ENCODE results near the gene HSFX2.
A peak's percentile ranks its signal among the peaks of the same experiment; 100 is the strongest.
"Not testable (repeated sequence)": the region's sequence is repeated elsewhere in the genome, so short reads cannot be mapped to it uniquely, and the experiment has no call there.

HSFX2 gene, protein sequence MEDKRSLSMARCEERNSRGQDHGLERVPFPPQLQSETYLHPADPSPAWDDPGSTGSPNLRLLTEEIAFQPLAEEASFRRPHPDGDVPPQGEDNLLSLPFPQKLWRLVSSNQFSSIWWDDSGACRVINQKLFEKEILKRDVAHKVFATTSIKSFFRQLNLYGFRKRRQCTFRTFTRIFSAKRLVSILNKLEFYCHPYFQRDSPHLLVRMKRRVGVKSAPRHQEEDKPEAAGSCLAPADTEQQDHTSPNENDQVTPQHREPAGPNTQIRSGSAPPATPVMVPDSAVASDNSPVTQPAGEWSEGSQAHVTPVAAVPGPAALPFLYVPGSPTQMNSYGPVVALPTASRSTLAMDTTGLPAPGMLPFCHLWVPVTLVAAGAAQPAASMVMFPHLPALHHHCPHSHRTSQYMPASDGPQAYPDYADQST

GRCh38 chrX:149595214-149595613 is at the start of gene HSFX2:
Gene HSFX2, minus strand, starts transcription at chrX:149595314. Its CDS starts 614 bp downstream, at chrX:149594700.
- not testable (repeated sequence) for H3K4me1 ChIP-seq (ENCODE audit: insufficient read depth, low read length); H3K36me3 ChIP-seq (ENCODE audit: insufficient read depth, low read depth, low read length); H3K9ac ChIP-seq (ENCODE audit: low read depth, low read length)

GRCh38 chrX:149643496-149643895 is 48.4 kb upstream of the HSFX2 start:
- Histone ChIP-seq H3K27me3 (ENCODE audit: insufficient read depth, low read length) (no peaks in the 10 kb centered on the region), H3K27ac (ENCODE audit: low read length) (no peak overlapping the region), H3K4me3 (ENCODE audit: low read length) (no peak overlapping the region), H3K36me3 (ENCODE audit: insufficient read depth, low read depth, low read length) (no peaks in the 10 kb centered on the region), H3K9ac (ENCODE audit: low read depth, low read length) (no peak overlapping the region), H3K4me1 (ENCODE audit: insufficient read depth, low read length) (no peaks in the 10 kb centered on the region), H3K9me3 (ENCODE audit: insufficient read depth, low read depth, low read length) (no peaks in the 10 kb centered on the region)

More at GRCh38 chrX:149595214-149595613, at the start of gene HSFX2:
- H3K27ac ChIP-seq (ENCODE audit: low read length); H3K4me3 ChIP-seq (ENCODE audit: low read length); H3K9me3 ChIP-seq (ENCODE audit: insufficient read depth, low read depth, low read length); H3K27me3 ChIP-seq (ENCODE audit: insufficient read depth, low read length): not testable (repeated sequence)

DNA sequence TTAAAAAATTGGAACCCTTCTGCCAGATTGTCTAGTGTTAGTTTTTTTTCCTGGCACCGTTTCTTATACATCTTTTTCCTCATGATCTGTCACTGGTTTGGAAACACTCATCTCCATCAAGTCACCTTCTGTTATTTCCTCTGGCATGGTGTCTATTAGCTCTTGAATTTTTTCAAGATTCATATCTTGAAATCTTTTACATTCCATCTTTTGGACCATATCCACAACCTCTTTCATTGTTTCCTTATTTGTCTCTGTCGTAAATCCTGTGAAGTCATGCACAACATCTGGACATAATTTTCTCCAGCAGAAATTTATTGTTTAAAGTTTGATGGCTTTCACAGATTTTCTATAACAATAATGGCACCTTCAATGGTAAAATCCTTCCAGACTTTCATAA is 46.7 kb upstream of the HSFX2 start:
- Histone ChIP-seq H3K4me3 (ENCODE audit: low read length) (no peak overlapping the region), H3K36me3 (ENCODE audit: insufficient read depth, low read depth, low read length) (no peaks in the 10 kb centered on the region), H3K27me3 (ENCODE audit: insufficient read depth, low read length) (no peaks in the 10 kb centered on the region), H3K9me3 (ENCODE audit: insufficient read depth, low read depth, low read length) (no peaks in the 10 kb centered on the region), H3K9ac (ENCODE audit: low read depth, low read length) (no peak overlapping the region), H3K27ac (ENCODE audit: low read length) (no peak overlapping the region), H3K4me1 (ENCODE audit: insufficient read depth, low read length) (no peaks in the 10 kb centered on the region)

- Histone ChIP-seq H3K27ac (ENCODE audit: low read length) (no peak overlapping the region), H3K4me3 (ENCODE audit: low read length) (no peak overlapping the region), H3K36me3 (ENCODE audit: insufficient read depth, low read depth, low read length) (no peaks in the 10 kb centered on the region), H3K27me3 (ENCODE audit: insufficient read depth, low read length) (no peaks in the 10 kb centered on the region), H3K9ac (ENCODE audit: low read depth, low read length) (no peak overlapping the region), H3K4me1 (ENCODE audit: insufficient read depth, low read length) (no peaks in the 10 kb centered on the region), H3K9me3 (ENCODE audit: insufficient read depth, low read depth, low read length) (no peaks in the 10 kb centered on the region)
Observed at GRCh38 chrX:149641432-149641831, 46.3 kb upstream of the HSFX2 start.

DNA sequence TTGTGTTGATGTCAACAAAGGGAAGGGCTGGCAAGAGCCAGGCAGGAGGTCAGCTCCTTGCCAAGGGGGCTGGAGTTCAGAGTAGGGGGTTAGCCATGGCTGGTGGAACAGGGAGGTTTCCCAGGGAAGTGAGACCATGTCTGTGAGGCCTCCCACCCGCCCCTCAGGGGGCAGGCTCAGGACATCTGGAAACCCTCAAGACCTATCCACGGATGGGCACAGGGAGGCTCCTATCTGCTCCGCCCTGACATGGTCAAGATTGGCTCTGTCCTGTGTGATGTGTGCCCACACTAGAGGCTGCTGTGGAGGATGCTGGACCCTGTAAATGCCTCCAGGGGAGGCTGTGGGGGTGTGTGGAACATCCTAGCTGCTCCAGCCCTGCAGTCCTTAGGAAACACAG is 44.5 kb upstream of the HSFX2 start:
- no peak overlapping the region for H3K9ac ChIP-seq (ENCODE audit: low read depth, low read length)
- no peaks in the 10 kb centered on the region for H3K36me3 ChIP-seq (ENCODE audit: insufficient read depth, low read depth, low read length)
- H3K27ac ChIP-seq (ENCODE audit: low read length): no peak overlapping the region
- H3K4me1 ChIP-seq (ENCODE audit: insufficient read depth, low read length): no peaks in the 10 kb centered on the region
- H3K27me3 ChIP-seq (ENCODE audit: insufficient read depth, low read length): peaks cover 5% of the 10 kb centered on the region; the same call in 1 of the 2 replicates
- H3K4me3 ChIP-seq (ENCODE audit: low read length): no peak overlapping the region
- H3K9me3 ChIP-seq (ENCODE audit: insufficient read depth, low read depth, low read length): no peaks in the 10 kb centered on the region

GRCh38 chrX:149638860-149639259 is 43.7 kb upstream of the HSFX2 start:
- H3K9ac ChIP-seq (ENCODE audit: low read depth, low read length): no peak overlapping the region
- H3K27ac ChIP-seq (ENCODE audit: low read length): no peak overlapping the region
- no peaks in the 10 kb centered on the region for H3K4me1 ChIP-seq (ENCODE audit: insufficient read depth, low read length)
- no peaks in the 10 kb centered on the region for H3K36me3 ChIP-seq (ENCODE audit: insufficient read depth, low read depth, low read length)
- H3K9me3 ChIP-seq (ENCODE audit: insufficient read depth, low read depth, low read length): no peaks in the 10 kb centered on the region
- H3K4me3 ChIP-seq (ENCODE audit: low read length): no peak overlapping the region
- peaks cover 7% of the 10 kb centered on the region; the same call in 1 of the 2 replicates for H3K27me3 ChIP-seq (ENCODE audit: insufficient read depth, low read length)

DNA sequence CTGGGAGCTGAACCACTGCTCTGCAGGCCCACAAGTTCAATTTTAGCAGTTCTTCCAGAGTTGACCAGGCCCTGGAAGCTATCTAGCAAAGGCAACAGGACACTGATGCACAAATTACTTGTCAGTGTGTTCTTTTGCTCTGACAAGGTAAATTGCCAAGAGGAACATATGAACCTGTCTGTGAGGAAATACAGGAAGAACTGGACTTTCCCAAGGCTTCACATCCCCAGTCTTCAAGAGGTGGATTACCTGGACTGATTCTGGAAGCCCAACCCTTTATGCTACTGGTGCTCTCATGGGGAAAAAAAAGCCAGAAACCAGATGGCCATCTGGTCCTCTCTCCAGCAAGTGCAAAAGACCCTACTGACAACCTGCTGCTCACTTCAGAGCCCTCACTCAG is 38.4 kb upstream of the HSFX2 start:
- Histone ChIP-seq H3K27me3 (ENCODE audit: insufficient read depth, low read length) (peaks cover 34% of the 10 kb centered on the region), H3K36me3 (ENCODE audit: insufficient read depth, low read depth, low read length) (no peaks in the 10 kb centered on the region), H3K27ac (ENCODE audit: low read length) (no peak overlapping the region), H3K9me3 (ENCODE audit: insufficient read depth, low read depth, low read length) (no peaks in the 10 kb centered on the region), H3K4me1 (ENCODE audit: insufficient read depth, low read length) (0 out of 2 replicates have a peak, but pooled peaks cover 6% of the 10 kb centered on the region), H3K4me3 (ENCODE audit: low read length) (no peak overlapping the region), H3K9ac (ENCODE audit: low read depth, low read length) (no peak overlapping the region)

DNA sequence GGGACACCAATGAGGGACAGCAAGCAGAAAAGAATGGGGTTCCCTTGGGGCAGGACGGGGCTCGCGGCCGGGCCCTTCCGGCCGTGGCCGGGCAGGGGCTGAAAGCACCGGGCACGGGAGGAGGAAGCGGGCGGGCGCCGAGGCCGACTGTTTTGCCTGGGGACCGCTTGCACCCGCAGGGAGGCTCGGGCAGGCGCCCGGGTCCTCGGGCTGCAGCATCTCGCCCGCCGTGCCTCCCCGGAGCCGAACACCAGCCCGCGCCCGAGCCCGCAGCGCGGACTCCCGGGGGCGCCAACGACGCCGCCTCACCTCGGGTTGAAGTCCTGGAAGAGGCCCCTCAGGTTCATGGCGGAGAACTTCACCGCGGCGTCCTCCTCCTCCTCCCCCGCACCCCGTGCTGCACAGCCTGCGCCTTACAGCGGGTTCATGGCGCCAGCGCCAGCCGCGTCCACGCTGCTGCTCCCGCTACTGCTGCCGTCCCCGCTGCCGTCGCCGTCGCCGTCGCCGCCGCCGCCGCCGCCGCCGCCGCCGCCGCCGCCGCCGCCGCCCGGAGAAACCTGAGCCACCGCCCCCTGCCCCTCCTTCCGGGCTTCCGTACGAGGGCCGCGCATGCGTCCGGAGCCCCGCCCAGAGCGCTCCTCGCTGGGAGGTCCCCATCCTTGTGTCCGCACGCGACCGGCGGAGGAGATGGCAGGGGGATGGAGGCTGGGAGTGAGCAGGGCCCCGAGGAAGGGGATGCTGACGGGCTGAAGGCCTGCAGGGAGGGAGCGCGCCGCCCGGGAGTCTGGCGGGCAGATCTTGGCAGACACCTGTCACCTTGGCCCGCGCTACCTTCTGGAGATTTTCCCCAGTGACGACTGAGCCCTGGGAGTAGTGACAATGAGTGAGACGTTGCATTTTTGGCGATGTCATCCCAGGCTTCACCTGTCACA is 36.4 kb upstream of the HSFX2 start, which contains the start of gene TMEM185A:
TSS of gene TMEM185A (minus strand) at position 559 of the 932 bp plus-strand sequence. CDS start at position 347, 212 bp downstream.
- no peaks in the 10 kb centered on the region for H3K36me3 ChIP-seq (ENCODE audit: insufficient read depth, low read depth, low read length)
- H3K4me1 ChIP-seq (ENCODE audit: insufficient read depth, low read length): 0 out of 2 replicates have a peak, but pooled peaks cover 6% of the 10 kb centered on the region
- H3K27me3 ChIP-seq (ENCODE audit: insufficient read depth, low read length): peaks cover 34% of the 10 kb centered on the region
- no peaks in the 10 kb centered on the region for H3K9me3 ChIP-seq (ENCODE audit: insufficient read depth, low read depth, low read length)
- H3K9ac ChIP-seq (ENCODE audit: low read depth, low read length): peak within 1 kb of the TSS; percentile 68; the same call in 1 of the 2 replicates
- peak within 1 kb of the TSS; percentile 84 for H3K4me3 ChIP-seq (ENCODE audit: low read length)
- no peak within 1 kb of the TSS for H3K27ac ChIP-seq (ENCODE audit: low read length)

DNA sequence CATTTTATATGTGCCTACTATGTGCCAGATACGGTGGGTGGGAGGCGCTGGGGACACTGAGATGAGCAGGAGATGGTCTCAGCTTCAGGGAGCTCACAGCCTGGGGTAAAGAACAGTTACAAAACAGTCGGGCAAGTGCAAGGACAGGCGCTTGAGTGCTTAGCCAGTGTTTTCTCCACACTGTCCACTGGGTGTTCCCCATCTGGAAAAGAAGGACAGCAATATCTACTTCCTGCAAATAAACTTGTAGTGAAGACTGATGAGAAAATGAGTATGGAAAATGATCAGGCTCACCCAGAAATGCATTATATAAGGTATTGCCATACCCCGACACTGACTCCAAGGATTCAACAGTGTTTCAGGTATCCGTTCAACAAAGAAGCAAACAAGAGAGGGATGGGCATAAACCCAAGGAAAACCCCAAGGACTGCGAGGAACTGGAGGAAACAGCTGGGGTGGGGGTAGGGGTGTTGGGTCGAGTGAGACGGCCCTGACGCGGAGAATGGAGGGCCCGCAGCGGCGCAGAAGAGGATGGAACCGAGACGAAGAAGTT is 35.6 kb upstream of the HSFX2 start:
- peak overlapping the region; percentile 68; the same call in 1 of the 2 replicates for H3K9ac ChIP-seq (ENCODE audit: low read depth, low read length)
- peaks cover 9% of the 10 kb centered on the region; the same call in 1 of the 2 replicates for H3K4me1 ChIP-seq (ENCODE audit: insufficient read depth, low read length)
- no peaks in the 10 kb centered on the region for H3K36me3 ChIP-seq (ENCODE audit: insufficient read depth, low read depth, low read length)
- H3K27ac ChIP-seq (ENCODE audit: low read length): no peak overlapping the region
- no peaks in the 10 kb centered on the region for H3K9me3 ChIP-seq (ENCODE audit: insufficient read depth, low read depth, low read length)
- peaks cover 34% of the 10 kb centered on the region for H3K27me3 ChIP-seq (ENCODE audit: insufficient read depth, low read length)
- peak overlapping the region; percentile 84 for H3K4me3 ChIP-seq (ENCODE audit: low read length)

- peaks cover 29% of the 10 kb centered on the region for H3K27me3 ChIP-seq (ENCODE audit: insufficient read depth, low read length)
- peak overlapping the region; percentile 84 for H3K4me3 ChIP-seq (ENCODE audit: low read length)
- no peak overlapping the region for H3K9ac ChIP-seq (ENCODE audit: low read depth, low read length)
Observed at GRCh38 chrX:149629730-149630387, 34.7 kb upstream of the HSFX2 start.

GRCh38 chrX:149628768-149629167 is 33.7 kb upstream of the HSFX2 start:
- H3K9me3 ChIP-seq (ENCODE audit: insufficient read depth, low read depth, low read length): no peaks in the 10 kb centered on the region
- no peaks in the 10 kb centered on the region for H3K36me3 ChIP-seq (ENCODE audit: insufficient read depth, low read depth, low read length)
- H3K27ac ChIP-seq (ENCODE audit: low read length): no peak overlapping the region
- H3K4me1 ChIP-seq (ENCODE audit: insufficient read depth, low read length): peaks cover 13% of the 10 kb centered on the region; the same call in 1 of the 2 replicates
- peaks cover 26% of the 10 kb centered on the region for H3K27me3 ChIP-seq (ENCODE audit: insufficient read depth, low read length)
- no peak overlapping the region for H3K9ac ChIP-seq (ENCODE audit: low read depth, low read length)
- H3K4me3 ChIP-seq (ENCODE audit: low read length): no peak overlapping the region

More at GRCh38 chrX:149629730-149630387, 34.7 kb upstream of the HSFX2 start:
- no peaks in the 10 kb centered on the region for H3K9me3 ChIP-seq (ENCODE audit: insufficient read depth, low read depth, low read length)
- H3K36me3 ChIP-seq (ENCODE audit: insufficient read depth, low read depth, low read length): no peaks in the 10 kb centered on the region
- no peak overlapping the region for H3K27ac ChIP-seq (ENCODE audit: low read length)
- peaks cover 13% of the 10 kb centered on the region; the same call in 1 of the 2 replicates for H3K4me1 ChIP-seq (ENCODE audit: insufficient read depth, low read length)
